HG03342 (cell line): ENCODE measurements around the gene DOK5.
"Not testable (repeated sequence)": the region's sequence is repeated elsewhere in the genome, so short reads cannot be mapped to it uniquely, and the experiment has no call there.

Experiments
- ATAC-seq: cut with Tn5 transposase; IDR thresholded peaks from one replicate; pipeline ENCODE4 v1.9.1; 2021; ENCODE audit warnings: mild to moderate bottlenecking, moderate library complexity; ENCODE audit not compliant: unreplicated experiment

Gene DOK5

GRCh38 chr20:54475334-54476168 lies at the start of gene DOK5:
DOK5 (plus strand) TSS chr20:54475593; CDS start chr20:54475947, 354 bp downstream.
- no peak for ATAC-seq

- no peak for ATAC-seq
Measured at GRCh38 chr20:54429364-54429763, 46.0 kb upstream of the DOK5 start.

- ATAC-seq = no peak
Measured at GRCh38 chr20:54431156-54431944, 44.0 kb upstream of the DOK5 start.

- no peak for ATAC-seq
Measured at GRCh38 chr20:54432966-54433365, 42.4 kb upstream of the DOK5 start.

- ATAC-seq = no peak
Measured at GRCh38 chr20:54433636-54434035, 41.8 kb upstream of the DOK5 start.

GRCh38 chr20:54434196-54434595 lies 41.2 kb upstream of the DOK5 start:
- no peak for ATAC-seq

GRCh38 chr20:54435015-54435414 lies 40.4 kb upstream of the DOK5 start:
- ATAC-seq = no peak

GRCh38 chr20:54436410-54436809 lies 39.0 kb upstream of the DOK5 start:
- not testable (repeated sequence) for ATAC-seq

GRCh38 chr20:54438166-54438565 lies 37.2 kb upstream of the DOK5 start:
- no peak for ATAC-seq

- no peak for ATAC-seq
Measured at GRCh38 chr20:54450207-54450606, 25.2 kb upstream of the DOK5 start.

GRCh38 chr20:54451171-54451570 lies 24.2 kb upstream of the DOK5 start:
- ATAC-seq = no peak

- ATAC-seq = no peak
Measured at GRCh38 chr20:54452277-54452676, 23.1 kb upstream of the DOK5 start.

- no peak for ATAC-seq
Measured at GRCh38 chr20:54454982-54455381, 20.4 kb upstream of the DOK5 start.

- no peak for ATAC-seq
Measured at GRCh38 chr20:54456423-54456822, 19.0 kb upstream of the DOK5 start.

- no peak for ATAC-seq
Measured at GRCh38 chr20:54456961-54457360, 18.4 kb upstream of the DOK5 start.

GRCh38 chr20:54458219-54458618 lies 17.2 kb upstream of the DOK5 start:
- ATAC-seq = no peak

- ATAC-seq = no peak
Measured at GRCh38 chr20:54459279-54459678, 16.1 kb upstream of the DOK5 start.

GRCh38 chr20:54464003-54464402 lies 11.4 kb upstream of the DOK5 start:
- no peak for ATAC-seq

- no peak for ATAC-seq
Measured at GRCh38 chr20:54466127-54466526, 9.3 kb upstream of the DOK5 start.

GRCh38 chr20:54467622-54468021 lies 7.8 kb upstream of the DOK5 start:
- ATAC-seq = no peak

- ATAC-seq = no peak
Measured at GRCh38 chr20:54468082-54468481, 7.3 kb upstream of the DOK5 start.

GRCh38 chr20:54469293-54469692 lies 6.1 kb upstream of the DOK5 start:
- no peak for ATAC-seq
